ENCODE measurements around the gene VAV1.

DNA sequence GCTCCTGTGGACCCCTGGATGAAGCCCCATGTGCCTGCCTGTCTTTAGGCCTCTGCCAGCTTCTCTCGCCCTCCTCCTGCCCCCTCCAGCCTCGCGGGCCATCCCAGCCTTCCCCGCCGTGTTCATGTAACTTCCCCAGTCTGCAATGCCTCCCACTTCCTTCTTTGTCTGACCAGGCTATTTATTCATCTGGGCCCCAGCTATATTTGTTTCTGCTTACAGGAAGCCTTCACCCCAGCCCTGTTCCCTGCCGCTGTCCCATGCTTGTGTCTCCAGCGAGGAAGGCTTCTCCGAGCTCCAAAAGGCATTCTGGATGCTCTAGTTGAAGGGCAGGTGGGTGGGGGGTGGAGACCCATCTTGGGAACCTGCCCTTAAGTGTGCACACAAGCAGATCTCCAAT is 44.2 kb upstream of the VAV1 start:
- TF ChIP-seq TAF1 (IDR thresholded peaks at IDR 0.05; ENCODE audit: borderline replicate concordance, insufficient read depth, low read length) (no peak), POLR2AphosphoS5 (IDR thresholded peaks at IDR 0.05; ENCODE audit: low read depth, low read length) (no peak), SIN3A (IDR thresholded peaks at IDR 0.05; ENCODE audit: borderline replicate concordance, insufficient read depth, low read length) (no peak)
- TF ChIP-seq, protein P1, sequence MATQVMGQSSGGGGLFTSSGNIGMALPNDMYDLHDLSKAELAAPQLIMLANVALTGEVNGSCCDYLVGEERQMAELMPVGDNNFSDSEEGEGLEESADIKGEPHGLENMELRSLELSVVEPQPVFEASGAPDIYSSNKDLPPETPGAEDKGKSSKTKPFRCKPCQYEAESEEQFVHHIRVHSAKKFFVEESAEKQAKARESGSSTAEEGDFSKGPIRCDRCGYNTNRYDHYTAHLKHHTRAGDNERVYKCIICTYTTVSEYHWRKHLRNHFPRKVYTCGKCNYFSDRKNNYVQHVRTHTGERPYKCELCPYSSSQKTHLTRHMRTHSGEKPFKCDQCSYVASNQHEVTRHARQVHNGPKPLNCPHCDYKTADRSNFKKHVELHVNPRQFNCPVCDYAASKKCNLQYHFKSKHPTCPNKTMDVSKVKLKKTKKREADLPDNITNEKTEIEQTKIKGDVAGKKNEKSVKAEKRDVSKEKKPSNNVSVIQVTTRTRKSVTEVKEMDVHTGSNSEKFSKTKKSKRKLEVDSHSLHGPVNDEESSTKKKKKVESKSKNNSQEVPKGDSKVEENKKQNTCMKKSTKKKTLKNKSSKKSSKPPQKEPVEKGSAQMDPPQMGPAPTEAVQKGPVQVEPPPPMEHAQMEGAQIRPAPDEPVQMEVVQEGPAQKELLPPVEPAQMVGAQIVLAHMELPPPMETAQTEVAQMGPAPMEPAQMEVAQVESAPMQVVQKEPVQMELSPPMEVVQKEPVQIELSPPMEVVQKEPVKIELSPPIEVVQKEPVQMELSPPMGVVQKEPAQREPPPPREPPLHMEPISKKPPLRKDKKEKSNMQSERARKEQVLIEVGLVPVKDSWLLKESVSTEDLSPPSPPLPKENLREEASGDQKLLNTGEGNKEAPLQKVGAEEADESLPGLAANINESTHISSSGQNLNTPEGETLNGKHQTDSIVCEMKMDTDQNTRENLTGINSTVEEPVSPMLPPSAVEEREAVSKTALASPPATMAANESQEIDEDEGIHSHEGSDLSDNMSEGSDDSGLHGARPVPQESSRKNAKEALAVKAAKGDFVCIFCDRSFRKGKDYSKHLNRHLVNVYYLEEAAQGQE (IDR thresholded peaks at IDR 0.05; ENCODE audit: insufficient read depth in 1 of 2, low read depth in 2 of 2, low read length in 2 of 2), result no peak
